ENCODE measurements around the gene STMP1. TPM values are rescaled to one million over a fixed set of nuclear protein-coding genes. Genes with fewer than 3 reads are reported as not detected.

STMP1 gene
- total RNA-seq, 4 donors from 2014 or later, result 15.7 to 18.7 (median 16.5) TPM

DNA sequence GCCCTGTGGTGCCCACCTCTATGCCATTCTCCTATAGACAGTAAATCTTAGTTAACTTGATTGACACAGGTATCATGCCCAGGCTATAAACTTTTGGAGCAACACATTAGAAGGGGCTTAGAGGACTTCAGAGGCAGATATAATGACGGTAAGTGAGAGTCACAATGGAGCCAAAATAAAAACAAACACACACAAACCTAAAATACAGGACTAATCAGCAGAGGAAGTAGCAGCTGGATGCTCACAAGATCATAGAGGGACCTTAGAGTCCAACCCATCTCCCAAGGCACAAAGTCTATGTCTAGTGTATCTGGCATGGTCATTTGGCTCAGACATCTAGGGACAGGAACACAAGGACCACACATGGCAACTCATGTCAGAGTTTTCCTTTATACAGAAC, 53.4 kb downstream of the STMP1 start:
- H3K4me3 ChIP-seq (ENCODE audit: low read depth, poor library complexity, severe bottlenecking), result no peak overlapping the region
- intact Hi-C loops (cut with DNase I; ENCODE audit: low total_unique reads), result no loop called here
- DNase-seq (ENCODE audit: low spot score in 2 of 2), result no peak
- TF ChIP-seq, protein P1, sequence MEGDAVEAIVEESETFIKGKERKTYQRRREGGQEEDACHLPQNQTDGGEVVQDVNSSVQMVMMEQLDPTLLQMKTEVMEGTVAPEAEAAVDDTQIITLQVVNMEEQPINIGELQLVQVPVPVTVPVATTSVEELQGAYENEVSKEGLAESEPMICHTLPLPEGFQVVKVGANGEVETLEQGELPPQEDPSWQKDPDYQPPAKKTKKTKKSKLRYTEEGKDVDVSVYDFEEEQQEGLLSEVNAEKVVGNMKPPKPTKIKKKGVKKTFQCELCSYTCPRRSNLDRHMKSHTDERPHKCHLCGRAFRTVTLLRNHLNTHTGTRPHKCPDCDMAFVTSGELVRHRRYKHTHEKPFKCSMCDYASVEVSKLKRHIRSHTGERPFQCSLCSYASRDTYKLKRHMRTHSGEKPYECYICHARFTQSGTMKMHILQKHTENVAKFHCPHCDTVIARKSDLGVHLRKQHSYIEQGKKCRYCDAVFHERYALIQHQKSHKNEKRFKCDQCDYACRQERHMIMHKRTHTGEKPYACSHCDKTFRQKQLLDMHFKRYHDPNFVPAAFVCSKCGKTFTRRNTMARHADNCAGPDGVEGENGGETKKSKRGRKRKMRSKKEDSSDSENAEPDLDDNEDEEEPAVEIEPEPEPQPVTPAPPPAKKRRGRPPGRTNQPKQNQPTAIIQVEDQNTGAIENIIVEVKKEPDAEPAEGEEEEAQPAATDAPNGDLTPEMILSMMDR (IDR thresholded peaks at IDR 0.05), result no peak
- no peak for TF ChIP-seq POLR2A (IDR thresholded peaks at IDR 0.05)
- 83 to 88% methylated on average over 1 of the region's 1 CpG for WGBS, 2 donors

DNA sequence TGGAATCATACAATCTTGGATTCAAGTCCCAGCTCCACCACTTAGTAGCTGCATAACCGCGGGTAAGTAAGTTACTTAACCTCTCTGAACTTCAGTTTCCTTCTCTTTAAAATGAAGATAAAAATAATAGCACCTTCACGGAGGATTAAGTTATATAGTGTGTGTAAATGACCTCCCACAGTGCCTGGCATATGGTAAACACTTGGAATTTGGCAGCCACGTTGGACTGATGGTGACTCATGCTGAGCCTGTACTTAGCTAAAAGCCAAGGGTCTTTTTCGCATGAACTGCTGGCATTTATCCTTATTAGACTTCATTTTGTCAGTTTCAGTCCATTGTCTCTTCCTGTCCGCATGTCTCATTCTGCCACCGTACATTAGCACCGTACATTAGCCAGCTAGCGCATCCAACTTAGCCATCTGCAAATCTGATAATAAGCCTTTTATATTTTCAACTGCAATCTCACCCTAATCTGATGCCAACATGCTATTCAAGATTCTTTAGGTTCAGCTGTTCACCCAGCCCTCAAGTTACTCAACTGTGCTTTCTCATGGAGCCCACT, 54.4 kb downstream of the STMP1 start:
- DNase-seq (ENCODE audit: low spot score in 2 of 2), result no peak
- WGBS, 2 donors, result 31 to 36% methylated on average over 9 of the region's 9 CpGs
- no peak for TF ChIP-seq POLR2A (IDR thresholded peaks at IDR 0.05)
- TF ChIP-seq, protein P1 (IDR thresholded peaks at IDR 0.05), result no peak
- no peak overlapping the region for H3K4me3 ChIP-seq (ENCODE audit: low read depth, poor library complexity, severe bottlenecking)
- intact Hi-C loops (cut with DNase I; ENCODE audit: low total_unique reads), result no loop called here

DNA sequence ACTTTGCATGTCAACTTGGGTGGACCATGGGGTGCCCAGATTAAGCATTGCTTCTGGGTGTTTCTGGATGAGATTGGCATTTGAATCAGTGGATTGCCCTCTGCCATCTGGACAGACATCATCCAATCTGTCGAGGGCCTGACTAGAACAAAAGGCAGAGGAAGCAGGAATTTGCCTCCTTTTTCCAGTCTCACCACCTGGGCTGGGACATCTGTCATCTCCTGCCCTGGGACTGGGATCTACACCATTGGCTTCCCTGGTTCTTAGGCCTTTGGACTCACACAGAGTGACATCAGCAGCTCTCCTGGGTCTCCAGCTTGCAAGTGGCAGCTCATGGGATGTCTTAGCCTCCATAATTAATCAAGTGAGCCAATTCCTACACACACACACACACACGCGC, 55.4 kb downstream of the STMP1 start:
- intact Hi-C loops (cut with DNase I; ENCODE audit: low total_unique reads), result no loop called here
- no peak for TF ChIP-seq POLR2A (IDR thresholded peaks at IDR 0.05)
- DNase-seq (ENCODE audit: low spot score in 2 of 2), result no peak

DNA sequence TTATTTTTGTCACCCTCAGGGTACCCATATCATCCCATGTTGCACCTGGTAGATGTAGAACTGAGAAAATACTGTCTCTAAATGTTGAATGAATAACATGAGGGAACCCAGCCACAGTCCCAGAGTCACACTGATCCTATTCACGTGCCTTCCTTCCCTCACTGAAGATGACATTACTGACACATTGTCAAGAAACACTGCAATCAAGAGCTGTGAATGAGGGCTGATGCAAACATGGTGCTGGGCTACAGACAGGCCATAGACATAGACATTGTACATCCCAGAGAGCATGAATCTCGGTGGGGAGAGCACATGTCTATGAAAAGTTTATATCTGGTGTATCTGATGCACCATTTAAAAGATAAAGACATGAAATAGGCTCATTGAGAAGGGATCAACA, 55.9 kb downstream of the STMP1 start:
- DNase-seq (ENCODE audit: low spot score in 2 of 2), result no peak
- 92% methylated on average over 2 of the region's 2 CpGs for WGBS, 2 donors
- H3K4me3 ChIP-seq (ENCODE audit: low read depth, poor library complexity, severe bottlenecking), result no peak overlapping the region
- TF ChIP-seq, protein P1 (IDR thresholded peaks at IDR 0.05), result no peak
- intact Hi-C loops (cut with DNase I; ENCODE audit: low total_unique reads), result no loop called here

More for the DNA sequence above, 55.4 kb downstream of the STMP1 start:
- WGBS, 2 donors, result 73 to 78% methylated on average over 3 of the region's 3 CpGs
- no peak overlapping the region for H3K4me3 ChIP-seq (ENCODE audit: low read depth, poor library complexity, severe bottlenecking)

DNA sequence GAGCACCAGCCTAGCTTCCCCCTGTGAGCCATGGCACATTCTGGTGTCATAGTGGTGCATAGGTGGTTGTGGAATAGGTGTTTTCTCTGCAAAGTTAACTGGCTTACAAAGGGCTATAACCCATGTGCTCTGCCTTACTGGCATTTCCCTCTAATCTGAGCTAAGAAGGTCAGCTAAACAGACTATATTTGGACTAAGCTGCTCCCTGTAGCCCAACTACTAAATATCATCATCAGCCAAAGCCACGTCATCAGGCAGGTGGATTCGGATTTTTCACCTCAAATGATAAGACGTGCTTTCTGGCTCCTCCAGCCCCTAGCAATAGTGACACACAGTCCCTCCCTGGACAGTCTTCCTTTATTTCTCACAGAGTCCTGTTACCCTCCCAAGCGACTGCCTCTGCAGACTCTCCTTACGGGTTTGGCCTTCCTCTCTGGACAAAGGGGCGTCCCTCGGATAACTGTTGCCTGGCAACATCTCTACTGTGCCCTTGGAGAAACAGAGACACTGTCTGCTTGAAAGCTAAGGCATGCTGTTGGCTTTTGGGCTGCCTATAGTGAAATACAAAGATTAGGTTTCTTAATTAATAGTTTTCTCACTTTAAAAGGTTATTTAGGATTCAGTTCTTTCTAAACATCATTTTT, 56.6 kb downstream of the STMP1 start:
- H3K4me3 ChIP-seq (ENCODE audit: low read depth, poor library complexity, severe bottlenecking), result no peak overlapping the region
- intact Hi-C loops (cut with DNase I; ENCODE audit: low total_unique reads), result no loop called here
- 85 to 88% methylated on average over 7 of the region's 7 CpGs for WGBS, 2 donors
- no peak for DNase-seq (ENCODE audit: low spot score in 2 of 2)
- TF ChIP-seq, protein P1 (IDR thresholded peaks at IDR 0.05), result no peak
- TF ChIP-seq POLR2A (IDR thresholded peaks at IDR 0.05), result no peak

DNA sequence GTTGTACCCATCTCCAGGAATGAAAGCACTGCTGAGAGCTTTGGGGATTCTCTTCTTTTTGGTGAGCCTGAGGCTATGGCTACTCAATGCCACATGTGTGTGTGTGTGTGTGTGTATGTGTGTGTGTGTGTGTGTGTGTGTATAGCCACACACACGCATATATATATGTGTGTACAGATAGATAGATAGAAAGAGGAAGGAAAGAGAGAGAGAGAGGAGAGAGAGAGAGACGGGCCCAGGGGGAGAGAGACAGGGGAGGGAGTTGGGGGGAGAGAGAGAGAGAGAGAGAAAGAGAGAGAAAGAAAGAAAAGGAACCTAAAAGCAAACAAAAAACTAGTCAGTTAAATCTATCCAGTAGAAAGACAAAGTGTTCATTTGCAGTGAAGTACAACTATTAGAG, 57.4 kb downstream of the STMP1 start:
- intact Hi-C loops (cut with DNase I; ENCODE audit: low total_unique reads), result no loop called here
- DNase-seq (ENCODE audit: low spot score in 2 of 2), result no peak
- no peak for TF ChIP-seq POLR2A (IDR thresholded peaks at IDR 0.05)
- TF ChIP-seq, protein P1 (IDR thresholded peaks at IDR 0.05), result no peak
- H3K4me3 ChIP-seq (ENCODE audit: low read depth, poor library complexity, severe bottlenecking), result no peak overlapping the region
- WGBS, 2 donors, result 50 to 82% methylated on average over 2 of the region's 2 CpGs

All from lower leg skin (tissue), 4 donors.